Right lobe of liver (tissue), 6 donors: ENCODE measurements around the gene IGSF21. TPM values are rescaled to one million over a fixed set of nuclear protein-coding genes. Genes with fewer than 3 reads are reported as not detected.

ENCODE experiments used
- ATAC-seq, 4 donors: fragments of 200-7000 bp; cut with Tn5 transposase; one replicate each; pipeline ENCODE4 v1.9.1; 2020; ENCODE audit warnings: mild to moderate bottlenecking in 4 of 4, moderate library complexity in 4 of 4
- DNase-seq, 3 donors: peaks; one replicate each; pipeline ENCODE4 v3.0.0-alpha.2; 2020
- H3K27ac ChIP-seq, 3 donors: fragments of 200-600 bp; one replicate each; pipeline ENCODE4 v1.8.0; 2022
- H3K27me3 ChIP-seq, 2 donors: fragments of 200-600 bp; one replicate each; pipeline ENCODE4 v1.8.0; 2022
- H3K36me3 ChIP-seq, 4 donors: fragments of 200-600 bp; sonication (generic) in 1 of 4; one replicate each; pipeline versions ENCODE4 v1.5.1 to v1.8.0; 2017 to 2022; ENCODE audit warnings: control low read depth in 1 of 4
- H3K4me1 ChIP-seq, 4 donors: fragments of 200-600 bp; sonication (generic) in 1 of 4; one replicate each; pipeline versions ENCODE4 v1.5.1 to v1.8.0; 2017 to 2022; ENCODE audit warnings: control low read depth in 1 of 4
- H3K4me3 ChIP-seq, 3 donors: fragments of 200-600 bp; one replicate each; pipeline ENCODE4 v1.8.0; 2022
- H3K9me3 ChIP-seq, 4 donors: fragments of 200-600 bp; sonication (generic) in 1 of 4; one replicate each; pipeline versions ENCODE4 v1.5.1 to v1.8.0; 2017 to 2022; ENCODE audit warnings: control low read depth in 1 of 4
- CTCF ChIP-seq, 4 donors: fragments of 200-600 bp in 3 of 4; fragments of 450-650 bp in 1 of 4; IDR thresholded peaks; one replicate each; pipeline versions ENCODE4 v1.5.1 to v1.8.0; 2016 to 2022; ENCODE audit warnings: antibody characterized with exemption in 4 of 4, mild to moderate bottlenecking in 2 of 4
- POLR2A ChIP-seq: fragments of 450-650 bp; IDR thresholded peaks from one replicate; pipeline ENCODE4 v1.6.1; 2017; ENCODE audit warnings: antibody characterized with exemption, mild to moderate bottlenecking
- WGBS: methylation state at CpG from one replicate; pipeline ENCODE4 v1.1.6; 2018; ENCODE audit warnings: low coverage, low lambda C conversion rate; ENCODE audit not compliant: insufficient coverage; ENCODE audit errors: missing lambda C conversion rate; 5-methylcytosine and 5-hydroxymethylcytosine counted together
- intact Hi-C, 2 donors: fragments of 100-400 bp; cut with DNase I; formaldehyde crosslinking; loops; one replicate each; pipeline versions ENCODE4 v1.11.2 to v1.14.1; 2022
- total RNA-seq, 6 experiments: library from RNA; depleted of rRNA in 2 of 6; stranded (reverse); fragments of >200 nt in 2 of 6; fragmentation: NEBNext Ultra II Directional in 3 of 6; extraction: Animal tissue kit (Norgen Biotek cat#: 25700) in 3 of 6; gene quantifications; one replicate each; pipeline versions ENCODE4 v1.1.0 to v1.2.4, GENCODE V29; 2016 to 2023
- donor health status: DM: no; HTN: yes; CAD: no.
- donor health status: DM: no; HTN: no; CAD: no.
- donor health status: DM: no; HTN: no; CAD: no.
- donor health status: DM: no; HTN: yes; CAD: no.
- donor health status: DM: no; HTN: yes; CAD: no.

The IGSF21 gene
- total RNA-seq, 6 experiments from 2014 or later, result 0.34 to 2.0 (median 0.71) TPM

GRCh38 chr1:18100491-18101063, 7.0 kb upstream of the IGSF21 start:
- WGBS, result 2% methylated on average over 10 of the region's 10 CpGs
- intact Hi-C loops, result loop anchor here in 1 of 2 donors (10.0 kb wide), 1 partner anchor 176 kb away; no protein-coding TSS in a partner anchor
- no peak overlapping the region for H3K27ac ChIP-seq
- peak in 1 of 3 donors; percentile 55 for DNase-seq
- H3K27me3 ChIP-seq, result no peaks in the 10 kb centered on the region
- H3K9me3 ChIP-seq, result no peaks in the 10 kb centered on the region
- H3K36me3 ChIP-seq, result no peaks in the 10 kb centered on the region
- no peak overlapping the region for H3K4me3 ChIP-seq
- peak; percentile 65 to 89 (median 76) for ATAC-seq
- TF ChIP-seq CTCF (IDR thresholded peaks at IDR 0.05) (peak; percentile 78 to 83 (median 82)), POLR2A (no peak)
- no peaks in the 10 kb centered on the region for H3K4me1 ChIP-seq

DNA sequence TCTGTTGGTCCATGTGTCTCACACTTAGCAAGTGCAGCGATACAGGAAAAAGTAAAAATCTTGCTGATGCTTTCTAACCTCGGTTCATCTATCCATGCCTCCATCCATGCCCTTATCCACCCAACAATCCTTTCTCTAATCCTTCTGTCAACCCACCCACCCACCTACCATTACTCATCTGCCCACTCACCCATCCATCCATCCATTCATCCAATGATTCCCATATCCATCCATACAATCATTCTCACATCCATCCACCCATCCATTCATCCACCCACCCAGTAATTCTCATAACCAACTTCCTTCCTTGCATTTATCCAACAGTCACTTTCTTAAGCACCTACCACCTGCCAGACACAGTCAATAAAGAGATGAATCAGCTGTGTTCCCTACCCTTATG, 6.1 kb upstream of the IGSF21 start:
- Histone ChIP-seq H3K27ac (no peak overlapping the region), H3K36me3 (no peaks in the 10 kb centered on the region), H3K4me1 (no peaks in the 10 kb centered on the region), H3K9me3 (no peaks in the 10 kb centered on the region), H3K27me3 (peaks cover 0 to 8% of the 10 kb centered on the region in 2 donors), H3K4me3 (no peak overlapping the region)
- ATAC-seq (no peak), DNase-seq (no peak)
- 63% methylated on average over 2 of the region's 2 CpGs for WGBS
- intact Hi-C loops, result loop anchor here in 1 of 2 donors (10.0 kb wide), 1 partner anchor 177 kb away; no protein-coding TSS in a partner anchor
- no peak for TF ChIP-seq CTCF (IDR thresholded peaks at IDR 0.05)
- no peak for TF ChIP-seq POLR2A

- Histone ChIP-seq H3K4me3 (no peak overlapping the region), H3K27ac (no peak overlapping the region), H3K36me3 (no peaks in the 10 kb centered on the region), H3K27me3 (peaks cover 0 to 13% of the 10 kb centered on the region in 2 donors), H3K4me1 (no peaks in the 10 kb centered on the region), H3K9me3 (no peaks in the 10 kb centered on the region)
- DNase-seq (no peak), ATAC-seq (no peak)
- intact Hi-C loops, result loop anchor here in 1 of 2 donors (10.0 kb wide), 1 partner anchor 179 kb away; no protein-coding TSS in a partner anchor
- TF ChIP-seq POLR2A (no peak), CTCF (IDR thresholded peaks at IDR 0.05) (no peak)
- 56% methylated on average over 3 of the region's 7 CpGs for WGBS
These were observed 3.7 kb upstream of the IGSF21 start for GRCh38 chr1:18103788-18104421.

- WGBS, result no CpG with 5 or more reads among the region's 9 CpGs
- Histone ChIP-seq H3K27me3 (peaks cover 0 to 19% of the 10 kb centered on the region in 2 donors), H3K36me3 (no peaks in the 10 kb centered on the region), H3K27ac (no peak overlapping the region), H3K4me1 (no peaks in the 10 kb centered on the region), H3K4me3 (no peak overlapping the region), H3K9me3 (no peaks in the 10 kb centered on the region)
- no peak for ATAC-seq
- TF ChIP-seq CTCF (IDR thresholded peaks at IDR 0.05) (no peak), POLR2A (no peak)
- no peak for DNase-seq
- intact Hi-C loops, result loop anchor here in 1 of 2 donors (10.0 kb wide), 1 partner anchor 180 kb away; no protein-coding TSS in a partner anchor
These were observed 3.0 kb upstream of the IGSF21 start for GRCh38 chr1:18104546-18105100.
